HG03457 (cell line): ENCODE data around the gene DCP1B.

Experiments used
- ATAC-seq: cut with Tn5 transposase; IDR thresholded peaks from one replicate; pipeline ENCODE4 v1.9.1; 2021; ENCODE audit warnings: moderate number of reproducible peaks; ENCODE audit not compliant: unreplicated experiment

Gene DCP1B

GRCh38 chr12:2017546-2018337, 13.5 kb upstream of the DCP1B start:
- no peak for ATAC-seq

GRCh38 chr12:2016862-2017545, 12.7 kb upstream of the DCP1B start:
- no peak for ATAC-seq

- no peak for ATAC-seq
These were observed 10.0 kb upstream of the DCP1B start for GRCh38 chr12:2014231-2014630.

- ATAC-seq = no peak
These were observed 9.4 kb upstream of the DCP1B start for GRCh38 chr12:2013527-2014223.

GRCh38 chr12:2013086-2013485, 8.8 kb upstream of the DCP1B start:
- no peak for ATAC-seq

GRCh38 chr12:2011643-2012607, 7.7 kb upstream of the DCP1B start:
- ATAC-seq = no peak

- no peak for ATAC-seq
These were observed 5.4 kb upstream of the DCP1B start for GRCh38 chr12:2009623-2010022.

GRCh38 chr12:2008677-2009076, 4.4 kb upstream of the DCP1B start:
- ATAC-seq = no peak

- no peak for ATAC-seq
These were observed 563 bp downstream of the DCP1B start for GRCh38 chr12:2003676-2004112.

- ATAC-seq = no peak
These were observed 8.9 kb downstream of the DCP1B start for GRCh38 chr12:1995205-1995896.

GRCh38 chr12:1994429-1995143, 9.7 kb downstream of the DCP1B start:
- ATAC-seq = no peak

- ATAC-seq = no peak
These were observed 10.3 kb downstream of the DCP1B start for GRCh38 chr12:1993871-1994371.

- ATAC-seq = no peak
These were observed 10.9 kb downstream of the DCP1B start for GRCh38 chr12:1993341-1993740.

GRCh38 chr12:1992732-1993131, 11.5 kb downstream of the DCP1B start:
- no peak for ATAC-seq

- no peak for ATAC-seq
These were observed 15.1 kb downstream of the DCP1B start for GRCh38 chr12:1989111-1989510.

GRCh38 chr12:1984759-1985158, 19.5 kb downstream of the DCP1B start:
- no peak for ATAC-seq

GRCh38 chr12:1980282-1980681, 24.0 kb downstream of the DCP1B start:
- ATAC-seq = no peak

GRCh38 chr12:1978078-1978862, 26.0 kb downstream of the DCP1B start:
- no peak for ATAC-seq
